K562 (cell line): ENCODE measurements around the gene MAP1S. TPM values are rescaled to one million over a fixed set of nuclear protein-coding genes. Genes with fewer than 3 reads are reported as not detected.
A peak's percentile ranks its signal among the peaks of the same experiment; 100 is the strongest.

ENCODE experiments used
- BRF2 ChIP-seq: IDR thresholded peaks from 3 replicates; pipeline ENCODE4 v1.6.1; 2011; ENCODE audit warnings: borderline replicate concordance, mild to moderate bottlenecking; ENCODE audit not compliant: insufficient read length, insufficient read depth
- CHAMP1 ChIP-seq: fragments of 450-650 bp; IDR thresholded peaks from 2 replicates; pipeline ENCODE4 v1.6.1; 2016; ENCODE audit warnings: mild to moderate bottlenecking
- ELF1 ChIP-seq: fragments of 200-800 bp; sonication (Bioruptor generic); IDR thresholded peaks from 2 replicates; pipeline ENCODE4 v1.6.1; 2016; ENCODE audit warnings: missing genetic modification characterization, missing compliant biosample characterization
- EZH2 ChIP-seq: IDR thresholded peaks from 2 replicates; pipeline ENCODE4 v1.6.1; 2012; ENCODE audit warnings: low read depth, mild to moderate bottlenecking, inconsistent platforms, low read length, borderline replicate concordance
- FOXA1 ChIP-seq: fragments of 450-650 bp; IDR thresholded peaks from 2 replicates; pipeline ENCODE4 v1.6.1; 2016; ENCODE audit warnings: mild to moderate bottlenecking, borderline replicate concordance
- KLF10 ChIP-seq: fragments of 250-450 bp; sonication (Bioruptor Pico); IDR thresholded peaks from 2 replicates; pipeline ENCODE4 v1.6.1; 2021; ENCODE audit warnings: matching md5 sums
- SNIP1 ChIP-seq: fragments of 450-650 bp; IDR thresholded peaks from 2 replicates; pipeline ENCODE4 v1.7.1; 2017; ENCODE audit warnings: low read depth, mild to moderate bottlenecking
- TAF1 ChIP-seq: IDR thresholded peaks from 2 replicates; pipeline ENCODE4 v1.6.1; 2011; ENCODE audit warnings: mild to moderate bottlenecking, low read length, moderate library complexity; ENCODE audit not compliant: insufficient read depth, control insufficient read depth, severe bottlenecking; ENCODE audit errors: extremely low read depth
- ZBTB5 ChIP-seq: fragments of 450-650 bp; IDR thresholded peaks from 2 replicates; pipeline ENCODE4 v1.6.1; 2017; ENCODE audit warnings: antibody characterized with exemption
- ZNF24 ChIP-seq: fragments of 450-650 bp; IDR thresholded peaks from 2 replicates; pipeline ENCODE4 v1.6.1; 2016
- ZNF592 ChIP-seq: fragments of 450-650 bp; IDR thresholded peaks from 2 replicates; pipeline ENCODE4 v1.6.1; 2017; ENCODE audit warnings: antibody characterized with exemption, mild to moderate bottlenecking
- polyA plus RNA-seq, 8 experiments: library from polyadenylated mRNA; depleted of rRNA in 4 of 8; stranded (reverse) in 5 of 8; unstranded in 3 of 8; fragments of >200 nt; fragmentation: Nextera tagmentation in 2 of 8; fragmentation: Illumina TruSeq in 1 of 8; extraction: Ambion mirVana in 2 of 8; extraction: Trizol in 1 of 8; gene quantifications; 2 replicates each; pipeline versions ENCODE4 v1.2.1 to v1.2.3, GENCODE V29; 2011 to 2014; ENCODE audit warnings: inconsistent platforms in 1 of 8, missing spikeins in 1 of 8
- total RNA-seq, 7 experiments: library from RNA; depleted of rRNA in 6 of 7; stranded (reverse); fragments of >200 nt in 6 of 7; fragmentation: Illumina TruSeq in 2 of 7; extraction: Trizol in 2 of 7; gene quantifications; 2 replicates each; pipeline versions ENCODE4 v1.2.1 to v1.2.3, GENCODE V29; 2011 to 2021; ENCODE audit warnings: low replicate concordance in 1 of 7

Gene MAP1S
- total and polyA plus RNA-seq, 9 of the 15 experiments (the other 6 are each of a cell fraction or from before 2014, with no cell fraction given) = 2.0 to 81.0 (median 9.5) TPM

GRCh38 chr19:17751103-17751911 is 32.0 kb downstream of the MAP1S start, which contains the start of gene FCHO1 (continued):
- TF ChIP-seq ZBTB5 (no peak; the same call in 1 of the 2 replicates), FOXA1 (no peak), EZH2 (no peak), BRF2 (no peak), CHAMP1 (no peak), SNIP1 (no peak), ZNF592 (peak; percentile 90), ZNF24 (no peak; the same call in none of the 2 replicates), TAF1 (peak; percentile 67), KLF10 (CRISPR knock-in tag) (no peak), ELF1 (tag) (peak; percentile 74; the same call in 1 of the 2 replicates)
